DND-41 (cell line): ENCODE data around the gene EIF4E3.

Source experiments
- ATAC-seq: fragments of 200-7000 bp; cut with Tn5 transposase; 3 replicates; pipeline ENCODE4 v1.9.1; 2021; ENCODE audit warnings: low read depth; ENCODE audit not compliant: insufficient read depth
- DNase-seq: peaks from one replicate; pipeline ENCODE4 v3.0.0-alpha.2; 2020
- H2AFZ ChIP-seq: 2 replicates; pipeline ENCODE4 v1.6.0; 2012; ENCODE audit warnings: low read depth, low read length
- H3K27ac ChIP-seq: 2 replicates; pipeline ENCODE4 v1.5.1; 2012; ENCODE audit warnings: low read length, inconsistent platforms
- H3K27me3 ChIP-seq: fragments of 200-600 bp; sonication (generic); 2 replicates; pipeline ENCODE4 v1.6.0; 2012; ENCODE audit warnings: low read length, mild to moderate bottlenecking, inconsistent platforms; ENCODE audit not compliant: insufficient read depth, poor library complexity
- H3K36me3 ChIP-seq: 2 replicates; pipeline ENCODE4 v1.5.1; 2012; ENCODE audit warnings: low read length, inconsistent platforms; ENCODE audit not compliant: insufficient read depth
- H3K4me1 ChIP-seq: 2 replicates; pipeline ENCODE4 v1.5.1; 2012; ENCODE audit warnings: mild to moderate bottlenecking, low read length; ENCODE audit not compliant: insufficient read depth
- H3K4me2 ChIP-seq: 2 replicates; pipeline ENCODE4 v1.6.0; 2012; ENCODE audit warnings: mild to moderate bottlenecking, moderate library complexity, low read length, inconsistent platforms; ENCODE audit not compliant: insufficient read depth
- H3K4me3 ChIP-seq, 2 experiments: fragments of 200-600 bp in 1 of 2; shearing (Covaris generic) in 1 of 2; 2 replicates each; pipeline ENCODE4 v1.5.1; 2012 to 2016; ENCODE audit warnings: inconsistent platforms in 2 of 2, low read length in 2 of 2, mild to moderate bottlenecking in 2 of 2, low read depth in 1 of 2, moderate library complexity in 1 of 2
- H3K79me2 ChIP-seq: 2 replicates; pipeline ENCODE4 v1.6.0; 2012; ENCODE audit warnings: low read length, inconsistent platforms; ENCODE audit not compliant: insufficient read depth
- H3K9ac ChIP-seq: 2 replicates; pipeline ENCODE4 v1.6.0; 2012; ENCODE audit warnings: low read depth, mild to moderate bottlenecking, inconsistent platforms, low read length, moderate library complexity
- H3K9me3 ChIP-seq: 2 replicates; pipeline ENCODE4 v1.5.1; 2012; ENCODE audit warnings: low read length, moderate library complexity, mild to moderate bottlenecking, inconsistent platforms; ENCODE audit not compliant: insufficient read depth, severe bottlenecking
- H4K20me1 ChIP-seq: 2 replicates; pipeline ENCODE4 v1.6.0; 2012; ENCODE audit warnings: low read length; ENCODE audit not compliant: insufficient read depth
- CTCF ChIP-seq: IDR thresholded peaks from 2 replicates; pipeline ENCODE4 v1.5.1; 2012; ENCODE audit warnings: borderline replicate concordance, low read length, moderate library complexity, mild to moderate bottlenecking; ENCODE audit not compliant: poor library complexity, severe bottlenecking; ENCODE audit errors: extremely low read depth
- EZH2 ChIP-seq: IDR thresholded peaks from 3 replicates; pipeline ENCODE4 v1.6.1; 2012; ENCODE audit warnings: borderline replicate concordance, low read depth, mild to moderate bottlenecking, moderate library complexity, low read length, inconsistent platforms; ENCODE audit not compliant: severe bottlenecking

Gene EIF4E3

GRCh38 chr3:71751602-71752001 lies 26.4 kb upstream of the EIF4E3 start:
- H2AFZ ChIP-seq, result no peak overlapping the region
- H3K4me2 ChIP-seq, result no peak overlapping the region
- TF ChIP-seq CTCF, result no peak
- TF ChIP-seq EZH2, result no peak
- no peak overlapping the region for H3K4me3 ChIP-seq
- H3K9me3 ChIP-seq, result no peaks in the 10 kb centered on the region
- DNase-seq, result no peak
- H3K36me3 ChIP-seq, result no peaks in the 10 kb centered on the region
- H3K9ac ChIP-seq, result no peak overlapping the region
- no peak overlapping the region for H3K27ac ChIP-seq
- ATAC-seq, result no peak
- H3K4me1 ChIP-seq, result no peaks in the 10 kb centered on the region
- H4K20me1 ChIP-seq, result no peaks in the 10 kb centered on the region
- H3K27me3 ChIP-seq, result peaks cover 3% of the 10 kb centered on the region
- no peaks in the 10 kb centered on the region for H3K79me2 ChIP-seq

- Histone ChIP-seq H3K9ac (no peak overlapping the region), H3K4me1 (no peaks in the 10 kb centered on the region), H3K4me2 (no peak overlapping the region), H3K27me3 (no peaks in the 10 kb centered on the region), H3K9me3 (peaks cover 9% of the 10 kb centered on the region), H2AFZ (no peak overlapping the region), H3K36me3 (no peaks in the 10 kb centered on the region), H3K4me3 (no peak overlapping the region), H4K20me1 (no peaks in the 10 kb centered on the region), H3K27ac (no peak overlapping the region), H3K79me2 (no peaks in the 10 kb centered on the region)
- TF ChIP-seq CTCF (no peak), EZH2 (no peak)
- DNase-seq, result no peak
- ATAC-seq, result no peak
Measured at GRCh38 chr3:71744738-71745137, 19.5 kb upstream of the EIF4E3 start.

- no peaks in the 10 kb centered on the region for H3K36me3 ChIP-seq
- peaks cover 9% of the 10 kb centered on the region for H3K9me3 ChIP-seq
- H2AFZ ChIP-seq, result no peak overlapping the region
- peaks cover 4% of the 10 kb centered on the region for H3K27me3 ChIP-seq
- ATAC-seq, result no peak
- no peak overlapping the region for H3K27ac ChIP-seq
- DNase-seq, result no peak
- no peaks in the 10 kb centered on the region for H4K20me1 ChIP-seq
- no peak for TF ChIP-seq EZH2
- no peak for TF ChIP-seq CTCF
- no peaks in the 10 kb centered on the region for H3K4me1 ChIP-seq
- no peaks in the 10 kb centered on the region for H3K79me2 ChIP-seq
- no peak overlapping the region for H3K4me3 ChIP-seq
- H3K9ac ChIP-seq, result no peak overlapping the region
- H3K4me2 ChIP-seq, result no peak overlapping the region
Measured at GRCh38 chr3:71742621-71743020, 17.4 kb upstream of the EIF4E3 start.

GRCh38 chr3:71734881-71735280 lies 9.7 kb upstream of the EIF4E3 start:
- no peak overlapping the region for H3K4me3 ChIP-seq
- no peaks in the 10 kb centered on the region for H3K9me3 ChIP-seq
- H3K79me2 ChIP-seq, result no peaks in the 10 kb centered on the region
- H3K9ac ChIP-seq, result no peak overlapping the region
- peaks cover 2% of the 10 kb centered on the region for H3K4me1 ChIP-seq
- H3K36me3 ChIP-seq, result no peaks in the 10 kb centered on the region
- H2AFZ ChIP-seq, result no peak overlapping the region
- no peak for ATAC-seq
- no peak for TF ChIP-seq CTCF
- H3K4me2 ChIP-seq, result no peak overlapping the region
- DNase-seq, result no peak
- H3K27me3 ChIP-seq, result peaks cover 4% of the 10 kb centered on the region
- no peak overlapping the region for H3K27ac ChIP-seq
- H4K20me1 ChIP-seq, result no peaks in the 10 kb centered on the region
